Measurements from ENCODE around the gene CCDC6. TPM values are rescaled to one million over a fixed set of nuclear protein-coding genes. Genes with fewer than 3 reads are reported as not detected.
"Not testable (repeated sequence)": the region's sequence is repeated elsewhere in the genome, so short reads cannot be mapped to it uniquely, and the experiment has no call there.

Gene CCDC6
- total and polyA plus RNA-seq, 9 of the 15 experiments (the other 6 are each of a cell fraction or from before 2014, with no cell fraction given): 10.4 to 41.0 (median 20.9) TPM

- FAIRE-seq; DNase-seq (ENCODE audit: extremely low read depth in 1 of 4, low spot score in 3 of 4); H2AFZ ChIP-seq (ENCODE audit: low read depth, low read length); H3K79me2 ChIP-seq (ENCODE audit: control insufficient read depth, insufficient read depth, low read length); H3K4me3 ChIP-seq; H3K9me1 ChIP-seq (ENCODE audit: control insufficient read depth, insufficient read depth, low read length); H3K36me3 ChIP-seq (ENCODE audit: control insufficient read depth, insufficient read depth, low read length); H4K20me1 ChIP-seq (replicated peaks; ENCODE audit: control insufficient read depth, insufficient read depth, low read length); CTCF ChIA-PET (ENCODE audit: low intra/inter-chr PET ratio); in situ Hi-C loops (cut with MboI); H3K9me3 ChIP-seq (replicated peaks; ENCODE audit: control insufficient read depth, insufficient read depth, low read depth, low read length); H3K27ac ChIP-seq (ENCODE audit: extremely low read depth, low read depth, low read length); BruUV-seq (replicated peaks); H3K4me2 ChIP-seq (ENCODE audit: insufficient read depth, low read length); POLR2A ChIA-PET; intact Hi-C loops (cut with micrococcal nuclease); H3K27me3 ChIP-seq (ENCODE audit: control insufficient read depth in 2 of 2, insufficient read depth in 2 of 2, low read length in 2 of 2); H3K9ac ChIP-seq (ENCODE audit: insufficient read depth in 1 of 2, low read depth in 2 of 2, low read length in 2 of 2); H3K4me1 ChIP-seq (replicated peaks in 1 of 2; ENCODE audit: control insufficient read depth in 2 of 2, insufficient read depth in 2 of 2, low read length in 2 of 2); ATAC-seq: not testable (repeated sequence)
- TF ChIP-seq ZNF316 (IDR thresholded peaks at IDR 0.05) (peak; percentile 80), MAFG (tag; conservative IDR thresholded peaks at IDR 0.05) (peak; percentile 62; the same call in 1 of the 2 replicates), C11orf30 (IDR thresholded peaks at IDR 0.05; ENCODE audit: low read depth) (peak; percentile 72; the same call in 1 of the 2 replicates), RBM25 (IDR thresholded peaks at IDR 0.05; ENCODE audit: low read depth, low read length, severe bottlenecking) (peak; percentile 43), ZNF146 (CRISPR knock-in tag; IDR thresholded peaks at IDR 0.05; ENCODE audit: unreplicated experiment) (peak; percentile 94), MAFK (IDR thresholded peaks at IDR 0.05; ENCODE audit: low read length) (0 out of 2 replicates have a peak, but pooled peaks have one; percentile 17), MAFF (IDR thresholded peaks at IDR 0.05; ENCODE audit: low read length) (peak; percentile 46; the same call in 1 of the 2 replicates)
- 8% methylated on average over 5 of the region's 5 CpGs for WGBS (ENCODE audit: insufficient coverage, low coverage, missing lambda C conversion rate)
These were observed 24.6 kb upstream of the CCDC6 start for GRCh38 chr10:59930788-59931521.
